Right ventricle myocardium superior (tissue), 1 donor: ENCODE measurements around the gene ARHGEF28. TPM values are rescaled to one million over a fixed set of nuclear protein-coding genes. Genes with fewer than 3 reads are reported as not detected.
A peak's percentile ranks its signal among the peaks of the same experiment; 100 is the strongest.

Experiments used
- ATAC-seq: fragments of 200-7000 bp; cut with Tn5 transposase; one replicate; pipeline ENCODE4 v1.9.1; 2020; ENCODE audit warnings: mild to moderate bottlenecking; ENCODE audit not compliant: poor library complexity
- DNase-seq: peaks from one replicate; pipeline ENCODE4 v3.0.0-alpha.2; 2020
- intact Hi-C: fragments of 100-400 bp; cut with DNase I; formaldehyde crosslinking; loops from one replicate; pipeline ENCODE4 v1.11.2; 2022
- long read RNA-seq: library from polyadenylated mRNA; unstranded; transcript quantifications from one replicate; pipeline ENCODE4 v2.0.0, GENCODE V29; 2021
- total RNA-seq: library from RNA; stranded (reverse); fragmentation: NEBNext Ultra II Directional; extraction: Animal tissue kit (Norgen Biotek cat#: 25700); gene quantifications from one replicate; pipeline ENCODE4 v1.2.1, GENCODE V29; 2021
- donor health status: DM: no; HTN: yes; CAD: no; lungs with severe emphysema.

The ARHGEF28 gene
- total RNA-seq = 1.6 TPM
- long read RNA-seq, partial matches to known transcripts = 1 of 2 reads
- long read RNA-seq, other reads (novel, unspliced or antisense) = 1 of 2 reads

DNA sequence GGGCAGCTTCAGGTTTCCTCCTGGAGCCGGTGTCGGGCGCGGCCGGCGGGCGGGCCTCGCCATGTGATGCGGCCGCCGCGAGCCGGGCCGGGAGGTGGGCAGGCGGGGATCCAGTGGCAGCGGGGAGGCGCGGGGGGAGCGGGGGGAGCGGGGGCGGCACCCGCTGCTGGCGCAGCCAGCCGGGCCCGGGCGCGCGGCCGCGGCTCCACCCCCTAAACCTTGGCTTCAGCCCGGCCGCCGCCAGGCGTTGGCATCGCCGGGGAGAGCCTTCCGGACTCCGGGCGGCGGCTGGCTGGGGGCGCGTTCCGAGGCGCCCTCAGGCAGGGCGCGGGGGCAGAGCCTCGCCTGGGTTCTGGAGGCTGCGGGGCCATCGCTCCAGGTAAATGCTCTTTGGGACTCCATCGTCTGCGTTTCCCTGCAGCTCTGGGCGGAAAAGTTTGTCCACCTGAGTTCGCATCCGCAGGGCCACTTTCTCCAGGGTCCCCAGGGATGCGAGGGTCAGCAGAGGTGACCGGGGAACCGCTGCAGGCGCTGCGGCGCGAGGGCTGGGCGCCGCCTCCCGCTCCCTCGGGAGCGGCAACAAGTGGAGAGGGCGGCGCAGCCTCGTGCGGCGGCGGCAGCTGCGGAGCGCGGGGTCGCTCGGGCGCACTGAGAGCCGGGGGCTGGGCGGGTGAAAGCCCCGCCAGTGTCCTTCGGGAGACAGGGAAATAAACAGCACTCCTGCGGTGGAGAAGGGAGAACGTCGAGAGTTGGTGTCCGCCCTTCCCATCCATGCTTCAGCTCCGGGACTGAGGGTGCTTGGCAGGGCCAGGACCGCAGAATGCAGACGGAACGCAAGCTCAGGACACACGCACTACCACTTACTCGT lies at the start of gene ARHGEF28:
TSS of gene ARHGEF28 (plus strand) at position 253 of the 868 bp plus-strand sequence. CDS start 58,656 bp downstream, outside the sequence.
- intact Hi-C loops = no loop called here
- DNase-seq (peak; percentile 59), ATAC-seq (peak; percentile 95)

GRCh38 chr5:73582285-73583145 lies 43.5 kb upstream of the ARHGEF28 start:
- ATAC-seq (no peak), DNase-seq (no peak)
- intact Hi-C loops = no loop called here

DNA sequence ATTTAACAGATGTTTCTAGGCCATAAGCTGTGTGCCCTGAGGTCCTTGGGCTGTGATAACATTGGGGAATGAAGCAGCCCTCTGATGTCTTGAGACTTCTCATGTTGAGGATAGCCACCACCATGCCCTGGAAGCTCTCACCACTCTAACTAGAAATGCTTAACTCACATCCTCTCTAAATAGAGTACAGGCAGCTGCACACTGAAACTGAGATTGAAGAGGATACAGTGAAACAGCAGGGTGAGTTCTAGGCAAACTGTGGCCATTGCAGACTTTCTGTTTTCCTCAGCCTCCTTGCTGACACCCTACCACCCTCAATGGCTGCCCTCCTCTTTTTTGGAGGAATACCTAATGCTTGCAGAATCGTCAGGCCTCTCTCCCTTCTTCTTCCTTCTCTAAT lies 38.1 kb upstream of the ARHGEF28 start:
- DNase-seq (no peak), ATAC-seq (no peak)
- intact Hi-C loops = no loop called here

DNA sequence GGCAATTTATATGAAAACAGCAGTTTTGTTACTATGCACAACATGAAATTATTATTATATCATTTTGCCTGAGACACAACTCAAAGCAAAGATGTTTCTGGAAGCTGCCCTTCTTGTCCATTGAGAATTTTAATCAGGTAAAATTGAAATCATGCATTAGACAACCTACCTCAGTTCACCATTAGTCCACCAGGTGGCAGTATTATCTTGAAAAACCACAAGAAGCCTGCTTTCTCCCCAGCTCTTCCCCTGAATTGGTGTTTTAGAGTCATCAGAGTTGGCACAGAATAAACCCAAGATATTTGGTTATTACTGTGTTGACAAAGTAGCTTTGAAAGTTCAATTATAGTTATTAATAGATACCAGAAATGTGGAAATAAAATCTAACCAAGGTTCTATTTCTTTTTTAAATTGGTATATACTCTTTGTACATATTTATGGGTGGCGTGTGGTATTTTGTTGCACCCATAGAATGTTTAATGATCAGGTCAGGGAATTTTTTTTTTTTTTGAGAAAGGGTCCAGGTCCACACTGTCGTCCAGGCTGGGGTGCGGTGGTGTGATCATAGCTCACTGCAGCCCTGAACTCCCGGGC lies 34.8 kb upstream of the ARHGEF28 start:
- DNase-seq = no peak
- intact Hi-C loops = loop anchor here (2.0 to 5.0 kb wide), 2 partner anchors 101 to 202 kb away; no protein-coding TSS in a partner anchor
- peak; percentile 81 for ATAC-seq

- no peak for DNase-seq
- intact Hi-C loops = loop anchor here (2.0 to 5.0 kb wide), 2 partner anchors 100 to 201 kb away; no protein-coding TSS in a partner anchor
- no peak for ATAC-seq
Observed at GRCh38 chr5:73591698-73592501, 34.1 kb upstream of the ARHGEF28 start.

- no peak for ATAC-seq
- intact Hi-C loops = loop anchor here (5.0 kb wide), 1 partner anchor 100 kb away; no protein-coding TSS in a partner anchor
- DNase-seq = no peak
Observed at GRCh38 chr5:73592551-73592950, 33.4 kb upstream of the ARHGEF28 start.

DNA sequence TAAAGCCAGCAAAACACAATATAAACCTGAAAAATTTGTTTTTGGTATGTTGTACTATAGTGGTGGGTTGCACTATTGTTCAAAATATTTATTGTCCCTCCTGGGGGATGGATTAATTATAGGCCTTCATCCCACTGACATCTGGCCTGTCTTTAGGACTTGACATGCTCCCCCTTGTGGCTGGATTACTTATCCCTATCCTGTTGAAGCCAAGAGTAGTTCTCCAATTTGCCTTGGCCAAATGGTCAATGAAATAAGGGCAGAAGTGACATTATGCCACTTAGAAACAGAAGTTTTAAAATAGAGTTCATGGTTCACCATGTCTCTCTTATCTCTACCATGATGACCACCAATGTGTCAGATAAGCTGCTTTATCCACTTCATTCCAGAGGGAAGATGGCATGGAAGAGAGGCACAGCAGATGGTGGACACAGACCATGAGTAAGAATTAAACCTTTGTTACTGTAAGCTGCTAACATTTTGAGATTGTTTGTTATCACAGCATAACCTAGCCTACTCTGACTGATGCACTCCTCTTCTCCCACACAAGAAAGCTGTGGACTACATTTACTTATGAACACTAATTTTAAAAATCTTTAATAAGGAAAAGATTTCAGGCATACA lies 29.2 kb upstream of the ARHGEF28 start:
- DNase-seq (no peak), ATAC-seq (no peak)
- intact Hi-C loops = no loop called here

DNA sequence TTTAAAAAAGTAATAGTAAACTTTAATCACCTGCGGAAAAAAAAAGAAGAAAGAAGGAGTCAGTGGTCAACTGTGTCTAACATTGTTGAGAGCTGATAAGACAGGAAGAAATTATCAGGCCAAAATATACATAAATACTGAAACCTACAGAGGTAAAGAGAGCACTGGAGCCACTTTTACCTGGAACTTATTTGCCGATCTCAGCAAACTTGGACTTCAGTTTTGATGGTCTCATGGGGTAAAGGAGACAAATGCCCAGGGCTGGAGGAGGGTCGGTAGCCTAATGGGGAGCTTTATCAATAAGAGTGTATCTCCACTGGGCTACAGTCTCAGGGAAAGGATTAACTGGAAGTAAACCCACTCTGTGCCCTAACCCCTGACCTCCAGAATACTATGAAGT lies 26.6 kb upstream of the ARHGEF28 start:
- intact Hi-C loops = no loop called here
- ATAC-seq (no peak), DNase-seq (no peak)

- DNase-seq (no peak), ATAC-seq (no peak)
- intact Hi-C loops = no loop called here
Observed at GRCh38 chr5:73603998-73604397, 22.0 kb upstream of the ARHGEF28 start.

DNA sequence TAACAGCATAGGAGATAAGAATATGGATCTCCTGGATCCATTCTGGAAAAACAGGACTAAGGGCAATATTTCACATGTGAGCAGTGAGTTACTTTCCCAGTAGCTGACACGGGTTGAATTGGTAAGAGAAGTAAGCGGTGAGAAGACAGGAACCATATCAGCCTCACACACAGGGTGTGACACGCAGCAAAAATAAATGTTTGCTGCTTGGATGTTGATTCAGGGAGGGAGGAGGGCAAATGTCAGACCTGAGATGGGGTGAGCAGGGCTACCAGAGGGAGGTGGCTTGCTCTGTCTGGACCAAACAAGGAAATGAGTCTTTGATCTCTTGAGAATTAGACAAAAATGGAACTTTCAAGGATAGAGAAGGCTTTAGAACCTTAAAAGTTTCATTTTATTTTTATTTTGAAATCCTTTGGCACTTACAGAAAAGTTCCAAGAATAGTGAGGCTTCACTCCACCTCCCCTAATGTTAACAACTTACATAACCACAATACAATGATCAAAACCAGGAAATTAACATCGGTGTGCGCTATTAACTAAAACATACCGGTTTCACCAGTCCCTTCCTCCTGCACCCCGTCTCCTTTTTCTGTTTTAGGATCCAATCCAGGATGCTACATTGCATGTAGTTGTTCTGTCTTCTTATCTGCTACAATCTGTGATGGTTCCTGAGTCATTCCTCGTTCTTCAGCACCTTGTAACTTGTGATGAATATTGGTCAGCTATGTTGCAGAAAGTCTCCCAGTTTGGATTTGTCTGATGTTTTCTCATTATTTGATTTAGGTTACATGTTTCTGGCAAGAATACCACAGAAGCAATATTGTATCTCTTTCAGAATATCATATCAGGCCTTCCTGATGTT lies 20.5 kb upstream of the ARHGEF28 start:
- intact Hi-C loops = no loop called here
- no peak for DNase-seq
- ATAC-seq = no peak

DNA sequence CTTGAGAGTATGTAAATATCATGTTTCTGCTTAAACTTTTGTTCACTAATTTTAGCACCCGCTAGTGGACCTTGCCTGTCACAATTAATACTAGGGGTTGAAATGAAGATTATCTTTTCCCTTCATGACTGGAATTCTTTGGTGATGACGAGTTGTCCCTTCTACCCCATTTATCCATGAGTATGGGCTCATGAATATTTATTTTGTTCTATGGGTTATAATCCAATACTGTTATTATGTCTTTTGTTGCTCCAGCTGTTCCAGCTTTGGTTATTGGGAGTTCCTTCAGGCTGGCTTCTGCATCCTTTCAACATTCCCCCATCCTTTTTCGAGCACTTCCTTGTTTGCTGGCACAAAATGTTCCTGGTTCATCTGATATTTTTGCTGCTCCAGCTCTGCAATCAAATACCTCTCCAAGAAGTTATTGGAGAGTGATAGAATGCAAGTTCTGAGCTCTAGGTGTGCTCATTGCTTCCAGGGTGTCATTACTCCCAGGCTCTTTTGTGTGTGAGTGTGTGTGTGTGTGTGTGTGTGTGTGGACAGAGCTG lies 19.7 kb upstream of the ARHGEF28 start:
- DNase-seq = no peak
- ATAC-seq = no peak
- intact Hi-C loops = no loop called here

DNA sequence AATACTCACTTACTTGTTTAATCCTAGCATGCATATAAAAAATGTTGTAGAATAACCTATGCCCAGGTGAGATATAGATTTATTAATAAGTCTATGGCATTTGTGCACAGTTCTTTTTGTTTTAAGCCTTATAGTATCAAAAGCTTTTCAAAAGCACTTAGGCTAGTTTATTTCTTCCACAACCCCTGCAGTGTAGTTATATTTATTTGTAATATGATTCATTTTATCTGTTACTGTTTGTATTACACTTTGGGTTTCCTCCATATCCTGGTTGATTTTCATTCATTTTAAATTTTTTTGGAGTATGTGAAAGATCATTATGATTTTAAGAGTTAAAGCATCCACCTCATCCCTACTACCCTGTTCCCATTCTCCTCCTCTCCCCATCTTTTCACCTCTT lies 18.8 kb upstream of the ARHGEF28 start:
- intact Hi-C loops = no loop called here
- no peak for ATAC-seq
- no peak for DNase-seq

- intact Hi-C loops = no loop called here
- ATAC-seq (no peak), DNase-seq (no peak)
Observed at GRCh38 chr5:73612799-73613198, 13.2 kb upstream of the ARHGEF28 start.

DNA sequence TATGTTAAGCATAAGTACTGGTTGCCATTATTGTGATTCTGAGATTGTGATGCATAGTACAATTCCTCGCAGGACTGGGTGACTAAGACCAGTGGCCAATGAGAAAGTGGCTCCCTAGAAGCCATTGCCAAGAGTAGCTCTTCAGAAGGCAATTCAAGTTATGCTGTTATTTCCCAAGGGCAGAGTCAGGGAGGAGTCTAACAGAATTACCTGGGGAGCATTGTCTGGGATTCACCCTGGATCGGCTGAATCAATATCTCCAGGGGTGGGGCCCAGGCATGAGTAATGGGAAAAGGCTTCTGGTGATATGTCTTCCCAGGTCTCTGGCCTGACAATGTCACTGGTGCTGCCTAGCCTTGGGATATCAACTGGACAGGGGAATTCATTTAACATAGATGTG lies 10.9 kb upstream of the ARHGEF28 start:
- intact Hi-C loops = no loop called here
- ATAC-seq = no peak

GRCh38 chr5:73615947-73616346 lies 10.0 kb upstream of the ARHGEF28 start:
- no peak for ATAC-seq
- intact Hi-C loops = no loop called here
- DNase-seq = no peak

More for the DNA sequence above, 10.9 kb upstream of the ARHGEF28 start:
- no peak for DNase-seq

DNA sequence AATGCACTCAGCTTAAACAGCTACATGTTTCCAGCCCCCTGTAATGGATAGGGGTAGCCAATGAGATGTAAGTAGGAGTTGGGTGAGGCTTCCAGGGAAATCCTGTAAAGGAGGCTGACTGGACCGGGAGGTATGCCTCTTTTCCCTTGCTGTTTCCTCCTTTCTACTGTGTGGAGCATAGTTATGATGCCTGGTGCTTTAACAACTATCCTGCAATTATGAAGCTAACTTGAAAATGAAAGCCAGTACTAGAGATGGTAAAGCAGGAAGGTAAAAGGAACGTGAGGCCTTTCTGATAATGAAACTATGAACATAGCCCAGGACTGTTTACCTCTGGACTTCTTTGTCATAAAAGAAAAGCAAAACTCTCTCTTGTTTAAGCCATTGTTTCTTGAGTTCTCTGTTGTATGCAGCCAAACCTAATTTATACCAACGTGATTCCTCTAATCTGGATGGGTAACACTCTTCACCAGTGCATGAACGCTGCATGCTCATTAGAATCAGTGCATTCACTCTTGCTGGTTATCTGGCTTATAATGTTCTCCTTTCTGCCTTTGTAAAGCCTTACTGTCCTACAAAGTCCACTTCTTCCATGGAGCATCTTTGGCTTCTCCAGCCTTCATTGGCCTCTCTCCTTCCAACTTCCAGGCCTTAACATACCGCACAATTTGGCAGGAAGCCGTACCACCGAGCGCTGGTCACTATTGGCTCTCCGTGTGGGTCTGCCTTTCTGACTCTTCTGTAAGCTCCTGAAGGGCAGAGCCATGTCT lies 8.3 kb upstream of the ARHGEF28 start:
- no peak for DNase-seq
- no peak for ATAC-seq
- intact Hi-C loops = no loop called here
